Stimulated activated CD4-positive, alpha-beta T cell treated with anti-CD3 and anti-CD28 coated beads, Interleukin-1b, Interleukin-23, amount 100 ng/mL, for 4 hours (primary cell): ENCODE measurements around the gene PRAMEF9.
"Not testable (repeated sequence)": the region's sequence is repeated elsewhere in the genome, so short reads cannot be mapped to it uniquely, and the experiment has no call there.

Source experiments
- DNase-seq, 2 donors: peaks; one replicate each; pipeline ENCODE4 v3.0.0-alpha.2; 2020; ENCODE audit warnings: low read depth in 2 of 2

The PRAMEF9 gene

GRCh38 chr1:13171548-13171947 lies at the start of gene PRAMEF9:
Gene PRAMEF9, plus strand, starts transcription at chr1:13171848. Its CDS starts 3,433 bp downstream, at chr1:13175281.
- not testable (repeated sequence) for DNase-seq

- not testable (repeated sequence) for DNase-seq
Observed at GRCh38 chr1:13155909-13156308, 15.7 kb upstream of the PRAMEF9 start, which contains the start of gene PRAMEF26. Gene PRAMEF26, minus strand, starts transcription at chr1:13156009. Its CDS starts 2,914 bp downstream, at chr1:13153095.

DNA sequence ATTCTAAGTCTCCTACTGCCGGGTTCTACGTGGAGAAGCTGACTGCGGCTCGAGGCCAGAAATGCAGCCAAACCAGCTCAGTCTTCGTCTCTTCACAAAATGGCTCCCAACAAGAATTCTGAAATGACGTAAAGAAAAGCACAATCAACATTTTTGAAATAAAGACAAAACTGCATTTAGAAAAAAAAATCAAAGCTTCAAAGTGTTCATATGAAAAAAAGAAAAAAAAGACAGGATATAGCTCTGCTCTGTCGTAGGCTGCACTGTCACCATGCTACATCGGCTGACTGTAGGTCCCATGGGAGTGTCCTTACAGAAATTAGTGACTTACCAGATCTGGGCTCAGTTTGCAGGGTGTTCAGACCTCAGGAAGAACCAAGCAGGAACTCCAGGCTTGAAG lies 6.1 kb upstream of the PRAMEF9 start, which contains the start of gene HNRNPCL4:
TSS of gene HNRNPCL4 (minus strand) at position 101 of the 400 bp plus-strand sequence. CDS start 164 bp downstream, outside the sequence.
- not testable (repeated sequence) for DNase-seq

DNA sequence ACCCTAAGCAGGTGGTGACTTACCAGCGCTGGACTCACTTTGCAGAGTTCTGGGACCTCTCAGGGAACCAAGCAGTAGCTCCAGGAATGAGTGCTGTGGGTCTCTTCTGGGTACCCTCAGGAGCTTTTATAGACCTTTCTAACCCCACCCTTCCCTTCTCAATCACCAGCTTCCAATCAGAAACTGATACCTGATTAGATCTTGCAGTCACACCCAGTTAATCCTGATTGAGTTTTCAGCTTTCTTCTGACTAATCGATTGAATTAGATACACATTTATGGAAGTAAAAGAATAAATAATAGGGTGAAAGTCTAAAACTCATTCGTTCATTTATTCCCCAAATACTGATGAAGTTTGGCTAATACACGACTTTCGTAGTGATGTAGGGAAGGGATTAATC lies 29.7 kb downstream of the PRAMEF9 start, which contains the start of gene PRAMEF13:
TSS of gene PRAMEF13 (minus strand) at position 101 of the 400 bp plus-strand sequence. CDS start 1,820 bp downstream, outside the sequence.
- DNase-seq = not testable (repeated sequence)

DNA sequence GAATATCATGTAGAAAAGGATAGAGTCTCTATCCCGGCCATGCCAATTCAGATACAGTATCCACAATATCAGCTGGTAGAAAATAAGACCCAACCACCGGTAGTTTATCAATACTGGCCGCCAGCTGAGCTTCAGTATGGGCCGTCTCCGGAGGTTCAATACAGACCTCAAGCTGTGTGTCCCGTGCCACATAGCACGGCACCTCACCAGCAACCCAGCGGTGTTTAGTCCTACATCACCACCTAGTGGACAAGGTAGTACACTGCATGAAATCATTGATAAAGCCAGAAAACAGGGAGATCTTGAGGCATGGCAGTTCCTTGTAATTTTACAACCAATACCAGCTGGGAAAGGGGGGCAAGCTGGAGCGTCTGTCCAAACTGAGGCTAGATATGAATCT lies 37.1 kb downstream of the PRAMEF9 start:
- not testable (repeated sequence) for DNase-seq

- DNase-seq = not testable (repeated sequence)
Observed at GRCh38 chr1:13216619-13217018, 45.0 kb downstream of the PRAMEF9 start.

DNA sequence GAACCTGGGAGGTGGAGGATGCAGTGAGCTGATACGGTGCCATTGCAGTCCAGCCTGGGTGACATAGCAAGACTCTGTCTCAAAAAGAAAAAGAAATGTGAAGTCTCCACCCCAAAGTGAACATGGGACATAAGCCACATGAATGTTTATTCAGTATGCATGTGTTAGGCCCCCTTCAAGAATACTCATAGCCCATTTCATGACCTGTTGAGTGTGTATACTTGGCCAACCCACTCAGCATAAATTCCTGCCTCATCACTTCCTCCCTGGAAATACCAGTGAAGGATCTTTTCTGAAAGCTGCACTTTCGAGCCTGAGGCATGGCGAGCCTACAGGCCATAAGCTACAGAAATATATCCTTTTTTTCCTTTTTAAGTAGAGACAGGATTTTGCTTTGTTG lies 47.6 kb downstream of the PRAMEF9 start:
- not testable (repeated sequence) for DNase-seq

DNA sequence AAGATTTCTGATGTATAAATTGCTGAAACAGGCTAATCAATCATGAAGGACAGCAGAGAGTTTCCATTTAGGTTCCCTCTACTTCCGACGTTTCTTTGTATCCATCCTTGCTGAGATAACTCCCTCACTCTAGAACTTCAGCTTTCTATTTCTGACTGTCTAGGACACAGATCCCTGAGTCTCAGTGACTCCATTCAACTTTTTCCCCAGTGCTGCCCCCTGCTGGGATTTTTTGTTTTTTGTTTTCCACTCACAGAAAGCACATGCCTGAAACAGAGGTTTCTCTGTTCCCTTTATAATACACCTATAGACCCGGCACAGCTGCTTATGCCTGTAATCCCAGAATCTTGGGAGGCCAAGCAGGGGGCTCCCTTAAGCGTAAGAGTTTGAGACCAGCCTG lies 51.1 kb downstream of the PRAMEF9 start:
- not testable (repeated sequence) for DNase-seq

DNA sequence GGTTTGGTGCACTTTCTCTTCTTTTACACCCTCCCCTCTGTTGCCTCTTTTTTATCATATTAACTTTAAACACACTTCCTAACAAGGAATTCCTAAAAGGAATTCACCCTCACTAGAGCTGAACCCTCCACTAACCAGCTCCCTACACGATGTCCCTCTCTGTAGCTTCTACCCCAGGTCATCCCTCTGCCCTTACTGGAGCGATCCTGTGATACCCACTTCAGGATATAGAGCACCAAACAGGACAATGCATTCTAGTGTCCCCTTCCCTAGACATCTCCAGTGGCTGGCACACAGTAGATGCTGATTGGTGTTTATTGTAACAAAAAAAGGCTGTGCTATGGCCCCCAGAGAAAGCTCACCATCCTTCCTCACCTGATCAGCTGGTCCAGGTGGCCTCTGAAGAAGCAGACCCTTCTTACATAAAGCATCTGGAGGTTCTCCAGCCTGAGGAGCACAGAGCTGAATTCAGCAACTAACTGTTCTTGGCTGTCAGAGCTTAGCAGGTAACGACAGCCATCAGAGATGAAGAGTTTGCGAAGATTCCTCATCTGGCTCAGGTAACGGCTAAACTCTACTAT lies 52.9 kb downstream of the PRAMEF9 start:
- no peak for DNase-seq

DNA sequence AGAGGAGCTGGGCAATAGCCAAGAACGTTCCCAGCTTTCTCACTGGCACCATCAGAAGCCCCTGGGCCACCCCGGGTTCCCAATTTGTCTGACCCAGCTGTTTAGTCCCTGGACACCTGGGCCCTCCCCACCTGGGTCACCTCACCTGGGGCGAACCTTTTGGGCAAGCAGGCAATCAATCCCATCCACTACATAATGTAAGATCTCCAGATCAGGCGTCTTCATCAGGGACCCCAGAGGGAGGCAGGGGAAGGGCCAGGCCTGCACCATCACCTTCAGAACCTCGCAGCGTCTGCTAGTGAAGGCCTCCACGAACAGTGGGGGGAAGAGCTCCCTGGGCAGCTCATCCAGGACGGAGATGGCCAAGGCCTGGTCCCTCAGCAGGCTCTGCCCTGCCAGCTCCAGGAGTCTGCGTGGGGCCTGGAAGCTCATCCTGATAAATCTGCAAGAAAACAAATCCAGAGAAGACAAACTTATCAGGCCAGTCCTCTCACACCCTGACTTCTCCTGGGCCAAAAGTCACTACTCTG lies 54.1 kb downstream of the PRAMEF9 start, which contains the start of gene PRAMEF18:
TSS of gene PRAMEF18 (minus strand) at position 480 of the 530 bp plus-strand sequence. CDS start at position 432, 48 bp downstream.
- not testable (repeated sequence) for DNase-seq

- not testable (repeated sequence) for DNase-seq
Observed at GRCh38 chr1:13227271-13228055, 55.8 kb downstream of the PRAMEF9 start.

GRCh38 chr1:13228343-13228781 lies 56.7 kb downstream of the PRAMEF9 start:
- peak in 1 of 2 donors; percentile 28 for DNase-seq
